ENCODE data around the gene TCF7L1. TPM values are rescaled to one million over a fixed set of nuclear protein-coding genes. Genes with fewer than 3 reads are reported as not detected.

Gene TCF7L1
- total RNA-seq, 1 donor from 2014 or later, result 6.6 TPM

DNA sequence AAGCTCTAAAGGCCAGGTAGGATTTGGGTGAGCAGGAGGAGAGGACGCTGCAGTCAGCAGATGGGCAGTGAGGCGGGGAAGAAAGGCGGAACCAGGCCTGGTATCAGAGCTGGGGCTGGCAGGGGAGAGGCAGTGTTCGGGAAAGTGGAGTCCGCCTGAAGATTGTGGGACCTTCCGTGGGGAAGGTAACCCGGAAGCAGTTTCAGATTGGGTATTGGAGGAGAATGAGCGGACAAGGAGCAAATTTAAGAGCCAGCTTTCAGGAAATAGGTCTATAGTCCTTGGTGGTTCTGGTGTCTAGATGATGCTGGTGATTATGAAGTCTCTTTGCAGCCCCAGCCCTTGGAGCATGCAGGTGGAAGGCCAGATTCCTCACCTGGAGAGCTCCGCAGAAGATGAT lies 51.0 kb downstream of the TCF7L1 start:
- TF ChIP-seq, protein P1, sequence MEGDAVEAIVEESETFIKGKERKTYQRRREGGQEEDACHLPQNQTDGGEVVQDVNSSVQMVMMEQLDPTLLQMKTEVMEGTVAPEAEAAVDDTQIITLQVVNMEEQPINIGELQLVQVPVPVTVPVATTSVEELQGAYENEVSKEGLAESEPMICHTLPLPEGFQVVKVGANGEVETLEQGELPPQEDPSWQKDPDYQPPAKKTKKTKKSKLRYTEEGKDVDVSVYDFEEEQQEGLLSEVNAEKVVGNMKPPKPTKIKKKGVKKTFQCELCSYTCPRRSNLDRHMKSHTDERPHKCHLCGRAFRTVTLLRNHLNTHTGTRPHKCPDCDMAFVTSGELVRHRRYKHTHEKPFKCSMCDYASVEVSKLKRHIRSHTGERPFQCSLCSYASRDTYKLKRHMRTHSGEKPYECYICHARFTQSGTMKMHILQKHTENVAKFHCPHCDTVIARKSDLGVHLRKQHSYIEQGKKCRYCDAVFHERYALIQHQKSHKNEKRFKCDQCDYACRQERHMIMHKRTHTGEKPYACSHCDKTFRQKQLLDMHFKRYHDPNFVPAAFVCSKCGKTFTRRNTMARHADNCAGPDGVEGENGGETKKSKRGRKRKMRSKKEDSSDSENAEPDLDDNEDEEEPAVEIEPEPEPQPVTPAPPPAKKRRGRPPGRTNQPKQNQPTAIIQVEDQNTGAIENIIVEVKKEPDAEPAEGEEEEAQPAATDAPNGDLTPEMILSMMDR (IDR thresholded peaks at IDR 0.05; ENCODE audit: partially characterized antibody, unreplicated experiment), result no peak
- no peak overlapping the region for H3K4me3 Mint-ChIP-seq (ENCODE audit: unreplicated experiment)
- H3K27me3 Mint-ChIP-seq (ENCODE audit: unreplicated experiment), result peaks cover 6% of the 10 kb centered on the region
- H3K4me1 Mint-ChIP-seq (ENCODE audit: low read depth, unreplicated experiment), result peaks cover 10% of the 10 kb centered on the region
- no peak overlapping the region for H3K27ac Mint-ChIP-seq (ENCODE audit: unreplicated experiment)
- H3K36me3 Mint-ChIP-seq (ENCODE audit: unreplicated experiment), result no peaks in the 10 kb centered on the region
- peaks cover 4% of the 10 kb centered on the region for H3K9me3 Mint-ChIP-seq (ENCODE audit: unreplicated experiment)
- DNase-seq, result no peak

- Mint-ChIP-seq H3K27me3 (ENCODE audit: unreplicated experiment) (peaks cover 7% of the 10 kb centered on the region), H3K36me3 (ENCODE audit: unreplicated experiment) (no peaks in the 10 kb centered on the region), H3K27ac (ENCODE audit: unreplicated experiment) (no peak overlapping the region), H3K4me1 (ENCODE audit: low read depth, unreplicated experiment) (peaks cover 6% of the 10 kb centered on the region), H3K4me3 (ENCODE audit: unreplicated experiment) (no peak overlapping the region), H3K9me3 (ENCODE audit: unreplicated experiment) (peaks cover 2% of the 10 kb centered on the region)
- TF ChIP-seq, protein P1 (IDR thresholded peaks at IDR 0.05; ENCODE audit: partially characterized antibody, unreplicated experiment), result no peak
- no peak for DNase-seq
These were observed 51.8 kb downstream of the TCF7L1 start for GRCh38 chr2:85184990-85185389.

- Mint-ChIP-seq H3K4me3 (ENCODE audit: unreplicated experiment) (no peak overlapping the region), H3K9me3 (ENCODE audit: unreplicated experiment) (peaks cover 2% of the 10 kb centered on the region), H3K27me3 (ENCODE audit: unreplicated experiment) (peaks cover 3% of the 10 kb centered on the region), H3K36me3 (ENCODE audit: unreplicated experiment) (no peaks in the 10 kb centered on the region), H3K27ac (ENCODE audit: unreplicated experiment) (no peak overlapping the region), H3K4me1 (ENCODE audit: low read depth, unreplicated experiment) (peaks cover 6% of the 10 kb centered on the region)
- DNase-seq, result no peak
- TF ChIP-seq, protein P1 (IDR thresholded peaks at IDR 0.05; ENCODE audit: partially characterized antibody, unreplicated experiment), result no peak
These were observed 52.3 kb downstream of the TCF7L1 start for GRCh38 chr2:85185431-85185940.

- TF ChIP-seq, protein P1 (IDR thresholded peaks at IDR 0.05; ENCODE audit: partially characterized antibody, unreplicated experiment), result no peak
- Mint-ChIP-seq H3K9me3 (ENCODE audit: unreplicated experiment) (peaks cover 2% of the 10 kb centered on the region), H3K27ac (ENCODE audit: unreplicated experiment) (no peak overlapping the region), H3K27me3 (ENCODE audit: unreplicated experiment) (peaks cover 3% of the 10 kb centered on the region), H3K36me3 (ENCODE audit: unreplicated experiment) (no peaks in the 10 kb centered on the region), H3K4me1 (ENCODE audit: low read depth, unreplicated experiment) (no peaks in the 10 kb centered on the region), H3K4me3 (ENCODE audit: unreplicated experiment) (no peak overlapping the region)
- DNase-seq, result no peak
These were observed 53.9 kb downstream of the TCF7L1 start for GRCh38 chr2:85187069-85187468.

GRCh38 chr2:85188852-85189251 lies 55.7 kb downstream of the TCF7L1 start:
- Mint-ChIP-seq H3K4me3 (ENCODE audit: unreplicated experiment) (no peak overlapping the region), H3K9me3 (ENCODE audit: unreplicated experiment) (peaks cover 2% of the 10 kb centered on the region), H3K36me3 (ENCODE audit: unreplicated experiment) (no peaks in the 10 kb centered on the region), H3K27ac (ENCODE audit: unreplicated experiment) (no peak overlapping the region), H3K4me1 (ENCODE audit: low read depth, unreplicated experiment) (no peaks in the 10 kb centered on the region), H3K27me3 (ENCODE audit: unreplicated experiment) (peaks cover 2% of the 10 kb centered on the region)
- no peak for DNase-seq
- TF ChIP-seq, protein P1 (IDR thresholded peaks at IDR 0.05; ENCODE audit: partially characterized antibody, unreplicated experiment), result no peak

Measured in glutamatergic neuron (in vitro differentiated cells).